B cell (primary cell): ENCODE data around the gene GEMIN5.

Experiments
- EZH2 ChIP-seq: IDR thresholded peaks from 2 replicates; pipeline ENCODE4 v1.6.1; 2012; ENCODE audit warnings: borderline replicate concordance, low read depth, mild to moderate bottlenecking, moderate library complexity, low read length; ENCODE audit not compliant: insufficient read depth, poor library complexity, severe bottlenecking
- TF ChIP-seq, protein P1 (sequence below): fragments of 200-600 bp; IDR thresholded peaks from one replicate; pipeline ENCODE4 v1.8.0; 2022; ENCODE audit warnings: antibody characterized with exemption, mild to moderate bottlenecking

DNA sequence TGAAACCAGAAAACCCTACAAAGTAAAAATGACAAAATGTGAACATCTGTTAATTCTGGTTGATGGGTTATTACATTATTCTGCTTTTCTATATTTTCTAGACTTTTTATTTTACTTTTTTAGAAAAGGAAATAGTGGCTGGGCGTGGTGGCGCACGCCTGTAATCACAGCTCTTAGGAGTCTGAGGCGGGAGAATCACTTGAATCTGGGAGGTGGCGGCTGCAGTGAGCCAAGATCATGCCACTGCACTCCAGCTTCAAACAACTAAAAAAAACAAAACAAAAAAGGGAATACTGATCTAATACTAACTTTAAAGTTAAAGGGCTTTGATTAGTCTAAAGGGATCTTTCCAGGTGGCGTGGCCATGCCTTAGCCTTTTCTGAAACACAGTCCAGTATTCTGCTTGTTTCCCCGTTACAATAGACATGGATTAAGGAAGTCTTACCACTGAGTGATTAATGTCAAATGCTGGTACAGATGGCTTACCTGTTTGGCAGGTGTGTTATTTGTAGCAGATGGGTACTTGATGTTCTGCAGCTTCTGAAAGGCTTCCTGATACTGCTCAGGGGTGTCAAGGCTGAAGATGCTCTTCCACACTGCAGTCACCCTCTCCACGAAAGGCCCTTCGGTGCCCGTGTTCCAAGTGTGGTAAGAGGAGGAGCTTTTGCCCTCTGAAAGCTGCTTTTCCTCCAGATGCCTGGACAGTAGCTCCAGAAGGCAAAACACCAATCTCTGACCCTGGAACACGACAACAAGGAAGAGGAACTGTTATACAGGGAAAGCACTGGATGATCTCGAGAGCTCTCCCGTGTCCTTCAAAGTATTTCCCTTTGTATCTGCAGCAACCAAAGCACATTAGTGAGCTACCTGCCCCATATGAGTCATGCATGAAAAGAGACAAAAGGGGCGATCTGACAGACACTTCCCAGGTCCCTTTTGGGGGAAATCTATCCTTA is 42.1 kb downstream of the GEMIN5 start:
- TF ChIP-seq, protein P1, sequence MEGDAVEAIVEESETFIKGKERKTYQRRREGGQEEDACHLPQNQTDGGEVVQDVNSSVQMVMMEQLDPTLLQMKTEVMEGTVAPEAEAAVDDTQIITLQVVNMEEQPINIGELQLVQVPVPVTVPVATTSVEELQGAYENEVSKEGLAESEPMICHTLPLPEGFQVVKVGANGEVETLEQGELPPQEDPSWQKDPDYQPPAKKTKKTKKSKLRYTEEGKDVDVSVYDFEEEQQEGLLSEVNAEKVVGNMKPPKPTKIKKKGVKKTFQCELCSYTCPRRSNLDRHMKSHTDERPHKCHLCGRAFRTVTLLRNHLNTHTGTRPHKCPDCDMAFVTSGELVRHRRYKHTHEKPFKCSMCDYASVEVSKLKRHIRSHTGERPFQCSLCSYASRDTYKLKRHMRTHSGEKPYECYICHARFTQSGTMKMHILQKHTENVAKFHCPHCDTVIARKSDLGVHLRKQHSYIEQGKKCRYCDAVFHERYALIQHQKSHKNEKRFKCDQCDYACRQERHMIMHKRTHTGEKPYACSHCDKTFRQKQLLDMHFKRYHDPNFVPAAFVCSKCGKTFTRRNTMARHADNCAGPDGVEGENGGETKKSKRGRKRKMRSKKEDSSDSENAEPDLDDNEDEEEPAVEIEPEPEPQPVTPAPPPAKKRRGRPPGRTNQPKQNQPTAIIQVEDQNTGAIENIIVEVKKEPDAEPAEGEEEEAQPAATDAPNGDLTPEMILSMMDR: no peak
- no peak for TF ChIP-seq EZH2
